ENCODE results near the gene PRMT3.

The PRMT3 gene

DNA sequence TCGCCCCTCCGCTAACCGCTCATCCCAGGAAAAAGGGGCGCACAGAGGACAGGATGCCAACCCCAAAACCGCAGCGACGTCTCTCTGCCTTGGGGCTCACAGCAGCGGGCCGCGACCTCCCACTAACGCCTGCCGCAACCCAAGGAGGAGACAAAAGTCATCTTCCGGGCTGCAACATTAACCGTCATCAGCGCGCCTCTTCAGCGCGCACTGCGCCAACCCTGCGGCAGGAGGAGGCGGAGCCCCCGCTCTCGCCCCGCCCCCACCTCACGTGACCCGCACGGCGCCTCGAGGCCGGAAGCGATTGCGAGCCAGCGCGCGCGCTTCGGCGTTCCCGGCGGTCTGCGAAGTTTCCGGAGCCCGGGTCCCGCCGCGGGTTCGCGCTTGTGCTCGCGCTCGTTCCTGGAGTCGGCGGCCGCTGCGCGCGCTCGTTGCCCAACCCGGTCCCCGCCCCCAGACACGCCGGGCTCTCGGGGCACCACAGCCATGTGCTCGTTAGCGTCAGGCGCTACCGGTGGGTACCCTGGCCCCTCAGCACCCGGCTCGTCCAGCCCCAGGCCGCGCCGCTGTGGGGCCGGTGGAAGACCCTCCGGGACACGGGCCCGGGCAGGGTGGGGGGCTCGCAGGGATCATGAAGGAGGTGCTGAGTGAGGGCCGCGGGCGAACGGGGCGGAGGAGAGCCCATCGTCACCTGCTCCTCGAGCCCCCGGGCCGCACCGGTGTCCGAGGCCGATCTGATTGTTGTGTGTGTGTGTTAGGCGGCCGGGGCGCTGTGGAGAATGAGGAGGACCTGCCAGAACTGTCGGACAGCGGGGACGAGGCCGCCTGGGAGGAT lies at the start of gene PRMT3:
PRMT3 (plus strand) TSS at position 456 of the 835 bp plus-strand sequence; CDS start at position 487, 31 bp downstream.
- Histone ChIP-seq H3K4me3 (replicated peaks; ENCODE audit: low read depth, low read length) (peak within 1 kb of the TSS; percentile 88), H3K36me3 (ENCODE audit: control insufficient read depth, insufficient read depth, low read length) (no peaks in the 10 kb centered on the region), H3K27me3 (replicated peaks; ENCODE audit: control insufficient read depth, insufficient read depth, low read length) (no peaks in the 10 kb centered on the region)
- TF ChIP-seq, protein P1, sequence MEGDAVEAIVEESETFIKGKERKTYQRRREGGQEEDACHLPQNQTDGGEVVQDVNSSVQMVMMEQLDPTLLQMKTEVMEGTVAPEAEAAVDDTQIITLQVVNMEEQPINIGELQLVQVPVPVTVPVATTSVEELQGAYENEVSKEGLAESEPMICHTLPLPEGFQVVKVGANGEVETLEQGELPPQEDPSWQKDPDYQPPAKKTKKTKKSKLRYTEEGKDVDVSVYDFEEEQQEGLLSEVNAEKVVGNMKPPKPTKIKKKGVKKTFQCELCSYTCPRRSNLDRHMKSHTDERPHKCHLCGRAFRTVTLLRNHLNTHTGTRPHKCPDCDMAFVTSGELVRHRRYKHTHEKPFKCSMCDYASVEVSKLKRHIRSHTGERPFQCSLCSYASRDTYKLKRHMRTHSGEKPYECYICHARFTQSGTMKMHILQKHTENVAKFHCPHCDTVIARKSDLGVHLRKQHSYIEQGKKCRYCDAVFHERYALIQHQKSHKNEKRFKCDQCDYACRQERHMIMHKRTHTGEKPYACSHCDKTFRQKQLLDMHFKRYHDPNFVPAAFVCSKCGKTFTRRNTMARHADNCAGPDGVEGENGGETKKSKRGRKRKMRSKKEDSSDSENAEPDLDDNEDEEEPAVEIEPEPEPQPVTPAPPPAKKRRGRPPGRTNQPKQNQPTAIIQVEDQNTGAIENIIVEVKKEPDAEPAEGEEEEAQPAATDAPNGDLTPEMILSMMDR (IDR thresholded peaks at IDR 0.05; ENCODE audit: insufficient read depth, low read length, poor library complexity, severe bottlenecking): no peak
- peak; percentile 99 for DNase-seq (ENCODE audit: extremely low read depth, insufficient read length)

DNA sequence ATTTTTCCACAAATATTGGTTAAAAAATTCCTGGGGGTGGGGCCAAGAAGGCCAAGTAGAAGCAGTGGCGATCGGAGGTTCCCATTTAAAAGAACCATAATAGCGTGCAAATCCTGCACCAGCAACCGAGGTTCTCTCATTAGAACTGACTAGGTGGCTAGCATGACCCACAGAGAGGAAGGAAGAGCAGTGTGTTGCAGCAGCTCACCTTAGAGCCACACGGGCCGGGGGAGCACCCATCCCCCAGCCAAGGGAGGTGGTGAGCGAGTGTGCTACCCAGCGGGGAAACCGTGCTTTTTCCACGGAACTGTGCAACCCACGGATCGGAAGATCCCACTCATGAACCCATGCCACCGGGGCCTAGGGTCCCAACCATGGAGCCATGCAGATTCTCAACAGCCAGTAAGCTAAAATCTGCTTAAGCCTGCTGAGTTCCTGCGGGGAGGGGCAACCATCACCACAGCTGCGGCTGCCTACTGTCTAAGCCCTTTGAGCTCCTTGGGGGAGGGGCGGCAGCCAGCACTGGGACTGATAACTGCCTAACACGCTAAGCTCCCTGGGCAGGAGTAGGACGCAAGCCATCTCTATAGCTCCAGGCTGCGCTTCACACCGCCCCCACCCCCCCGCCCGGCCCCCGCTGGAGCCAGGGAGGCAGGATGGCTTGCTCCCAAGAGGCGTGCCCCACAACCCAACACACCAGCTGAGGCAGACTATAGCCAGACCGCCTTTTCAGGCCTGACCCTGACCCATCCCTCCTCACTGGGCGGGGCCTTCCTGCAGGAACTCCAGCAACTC lies 45.0 kb upstream of the PRMT3 start:
- Histone ChIP-seq H3K36me3 (ENCODE audit: control insufficient read depth, insufficient read depth, low read length) (no peaks in the 10 kb centered on the region), H3K27me3 (replicated peaks; ENCODE audit: control insufficient read depth, insufficient read depth, low read length) (peaks cover 2% of the 10 kb centered on the region), H3K4me3 (replicated peaks; ENCODE audit: low read depth, low read length) (no peak overlapping the region)
- TF ChIP-seq, protein P1 (IDR thresholded peaks at IDR 0.05; ENCODE audit: insufficient read depth, low read length, poor library complexity, severe bottlenecking): no peak
- DNase-seq (ENCODE audit: extremely low read depth, insufficient read length): no peak

DNA sequence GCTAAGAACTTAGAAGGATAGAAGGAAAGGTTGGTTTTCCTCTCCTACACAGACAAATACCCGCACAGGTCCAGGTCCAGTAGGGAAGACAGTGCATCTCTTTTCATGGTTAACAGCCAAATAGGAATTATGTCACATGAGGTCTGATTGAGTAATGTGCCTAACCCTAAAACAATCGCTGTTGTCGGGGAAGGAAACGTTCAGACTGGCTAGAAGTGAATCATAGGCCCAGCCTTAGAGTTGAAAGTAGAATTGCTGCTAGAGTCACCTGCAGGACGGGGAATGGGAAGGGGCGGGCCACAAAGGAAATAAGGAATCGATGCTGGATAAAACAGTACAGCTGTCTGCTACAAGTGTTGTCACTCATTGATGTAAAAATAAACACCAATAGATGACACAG lies 36.4 kb upstream of the PRMT3 start:
- DNase-seq (ENCODE audit: extremely low read depth, insufficient read length): no peak
- Histone ChIP-seq H3K27me3 (replicated peaks; ENCODE audit: control insufficient read depth, insufficient read depth, low read length) (no peaks in the 10 kb centered on the region), H3K36me3 (ENCODE audit: control insufficient read depth, insufficient read depth, low read length) (no peaks in the 10 kb centered on the region), H3K4me3 (replicated peaks; ENCODE audit: low read depth, low read length) (no peak overlapping the region)
- TF ChIP-seq, protein P1 (IDR thresholded peaks at IDR 0.05; ENCODE audit: insufficient read depth, low read length, poor library complexity, severe bottlenecking): no peak

DNA sequence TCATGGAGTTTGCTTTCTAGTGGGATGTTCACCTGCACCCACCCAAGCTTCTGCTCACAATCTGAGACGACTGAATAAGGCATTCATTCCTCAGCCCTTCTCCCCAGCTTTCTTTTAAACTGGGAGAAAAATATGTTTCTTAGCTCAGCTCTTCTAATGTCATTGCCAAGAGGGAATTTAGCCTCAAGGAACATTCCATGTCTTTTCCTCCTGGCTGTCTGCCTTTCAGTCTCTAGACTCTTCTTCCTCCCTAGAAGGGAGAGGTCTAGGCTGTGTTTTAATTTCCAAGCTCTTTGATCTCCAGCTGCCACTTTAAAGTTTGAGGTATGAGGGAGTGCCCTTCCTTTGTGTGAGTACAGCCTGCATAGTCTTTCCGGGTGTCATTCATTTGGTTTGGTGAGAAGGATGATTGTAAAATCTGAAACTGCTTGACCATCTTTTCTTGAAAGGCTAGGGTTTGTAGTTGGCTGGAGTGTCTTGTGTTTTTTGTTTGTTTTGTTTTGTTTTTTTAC lies 35.7 kb upstream of the PRMT3 start:
- TF ChIP-seq, protein P1 (IDR thresholded peaks at IDR 0.05; ENCODE audit: insufficient read depth, low read length, poor library complexity, severe bottlenecking): no peak
- Histone ChIP-seq H3K4me3 (replicated peaks; ENCODE audit: low read depth, low read length) (no peak overlapping the region), H3K27me3 (replicated peaks; ENCODE audit: control insufficient read depth, insufficient read depth, low read length) (no peaks in the 10 kb centered on the region), H3K36me3 (ENCODE audit: control insufficient read depth, insufficient read depth, low read length) (no peaks in the 10 kb centered on the region)
- no peak for DNase-seq (ENCODE audit: extremely low read depth, insufficient read length)

DNA sequence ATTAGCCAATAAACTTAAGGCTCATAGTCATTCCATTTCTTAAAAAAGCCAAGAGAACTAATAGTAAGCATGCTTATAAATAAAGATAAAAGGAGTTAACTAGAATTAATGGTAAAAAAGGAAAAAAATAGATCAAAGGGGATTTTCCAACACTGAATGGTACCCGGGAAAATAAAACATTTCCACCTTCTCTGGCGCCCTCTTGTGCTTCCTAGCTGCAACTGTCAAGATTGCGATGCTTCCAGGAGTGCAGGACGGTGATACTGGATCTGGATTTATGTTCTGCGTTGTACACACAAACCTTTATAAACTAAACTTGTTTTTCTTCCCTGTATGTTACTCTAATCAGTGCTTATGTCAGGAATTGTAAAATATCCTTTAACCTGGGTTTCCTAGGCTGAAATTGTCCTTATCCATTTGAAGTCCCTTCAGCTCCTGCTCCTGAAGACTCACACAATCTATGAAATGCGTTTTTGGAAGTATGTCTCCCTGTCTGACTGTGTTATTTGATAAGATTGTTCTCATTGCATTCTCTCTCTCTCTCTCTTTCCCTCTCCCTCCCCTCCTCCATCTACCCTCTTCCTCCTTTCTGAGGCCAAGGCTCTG lies 33.6 kb upstream of the PRMT3 start:
- H3K36me3 ChIP-seq (ENCODE audit: control insufficient read depth, insufficient read depth, low read length): no peaks in the 10 kb centered on the region
- no peak overlapping the region for H3K4me3 ChIP-seq (replicated peaks; ENCODE audit: low read depth, low read length)
- TF ChIP-seq, protein P1 (IDR thresholded peaks at IDR 0.05; ENCODE audit: insufficient read depth, low read length, poor library complexity, severe bottlenecking): peak; percentile 81
- H3K27me3 ChIP-seq (replicated peaks; ENCODE audit: control insufficient read depth, insufficient read depth, low read length): no peaks in the 10 kb centered on the region
- no peak for DNase-seq (ENCODE audit: extremely low read depth, insufficient read length)
